SU-DHL-6 (cell line): ENCODE results near the gene TERC.

Experiments
- H2AFZ ChIP-seq: fragments of 200-600 bp; sonication (generic); 2 replicates; pipeline ENCODE4 v1.6.1; 2014; ENCODE audit warnings: low read depth, mild to moderate bottlenecking, moderate library complexity, mixed read lengths, antibody characterized with exemption, low read length; ENCODE audit not compliant: severe bottlenecking
- H3F3A ChIP-seq: fragments of 200-600 bp; shearing (Covaris generic); 2 replicates; pipeline ENCODE4 v1.6.0; 2016; ENCODE audit warnings: antibody characterized with exemption, mild to moderate bottlenecking; ENCODE audit not compliant: insufficient read depth
- H3K27ac ChIP-seq: fragments of 200-600 bp; sonication (generic); 2 replicates; pipeline ENCODE4 v1.5.1; 2016; ENCODE audit warnings: low read depth, mild to moderate bottlenecking, low read length, moderate library complexity, mixed read lengths
- H3K27me3 ChIP-seq: fragments of 200-600 bp; sonication (generic), shearing (Covaris generic); 2 replicates; pipeline ENCODE4 v1.6.0; 2014; ENCODE audit warnings: mild to moderate bottlenecking, low read length
- H3K36me3 ChIP-seq: fragments of 200-600 bp; sonication (generic); 2 replicates; pipeline ENCODE4 v1.6.1; 2014; ENCODE audit warnings: mild to moderate bottlenecking, low read length, mixed read lengths
- H3K4me2 ChIP-seq: fragments of 300-600, 200-600 bp; shearing (Covaris generic), sonication (generic); 2 replicates; pipeline ENCODE4 v1.6.0; 2014; ENCODE audit warnings: low read length, low read depth, mild to moderate bottlenecking; ENCODE audit not compliant: poor library complexity, severe bottlenecking
- H3K4me3 ChIP-seq: fragments of 200-600 bp; sonication (generic); 2 replicates; pipeline ENCODE4 v1.5.1; 2014; ENCODE audit warnings: antibody characterized with exemption, low read length, mild to moderate bottlenecking, mixed read lengths; ENCODE audit not compliant: insufficient read depth, poor library complexity, severe bottlenecking
- H3K79me2 ChIP-seq: fragments of 200-600 bp; sonication (generic); 2 replicates; pipeline ENCODE4 v1.6.1; 2014; ENCODE audit warnings: mild to moderate bottlenecking, low read length, moderate library complexity; ENCODE audit not compliant: insufficient read depth
- H3K9ac ChIP-seq: fragments of 200-600 bp; sonication (generic); 2 replicates; pipeline ENCODE4 v1.7.0; 2014; ENCODE audit warnings: mild to moderate bottlenecking, low read length
- H3K9me2 ChIP-seq: fragments of 200-600 bp; sonication (generic); replicated peaks from 2 replicates; pipeline ENCODE4 v1.6.1; 2014; ENCODE audit warnings: low read length; ENCODE audit not compliant: insufficient read depth
- H3K9me3 ChIP-seq: fragments of 200-600 bp; sonication (generic); 2 replicates; pipeline ENCODE4 v1.6.1; 2014; ENCODE audit warnings: low read length, mixed read lengths; ENCODE audit not compliant: insufficient read depth
- H4K20me1 ChIP-seq: fragments of 200-600 bp; sonication (generic); 2 replicates; pipeline ENCODE4 v1.6.1; 2014; ENCODE audit warnings: low read depth, mild to moderate bottlenecking, antibody characterized with exemption, low read length, moderate library complexity, mixed read lengths
- CTCF ChIP-seq: fragments of 200-600 bp; sonication (generic); IDR thresholded peaks from one replicate; pipeline ENCODE4 v1.5.1; 2017; ENCODE audit warnings: antibody characterized with exemption, mild to moderate bottlenecking, low read length, moderate library complexity; ENCODE audit not compliant: insufficient read depth, poor library complexity, severe bottlenecking
- EZH2phosphoT487 ChIP-seq: fragments of 200-600 bp; sonication (generic), shearing (Covaris generic); conservative IDR thresholded peaks from 2 replicates; pipeline ENCODE4 v1.6.1; 2018; ENCODE audit warnings: mild to moderate bottlenecking, antibody characterized with exemption, low read length, moderate library complexity, mixed read lengths

Gene TERC

GRCh38 chr3:169804681-169805080 lies 39.8 kb upstream of the TERC start:
- Histone ChIP-seq H4K20me1 (no peaks in the 10 kb centered on the region), H3K36me3 (no peaks in the 10 kb centered on the region), H3K9ac (no peak overlapping the region), H3F3A (peaks cover 4% of the 10 kb centered on the region; the same call in 1 of the 2 replicates), H2AFZ (no peak overlapping the region), H3K27me3 (no peaks in the 10 kb centered on the region), H3K9me2 (no peaks in the 10 kb centered on the region), H3K9me3 (no peaks in the 10 kb centered on the region), H3K4me2 (no peak overlapping the region), H3K79me2 (no peaks in the 10 kb centered on the region), H3K4me3 (no peak overlapping the region), H3K27ac (no peak overlapping the region)
- TF ChIP-seq EZH2phosphoT487 (no peak), CTCF (no peak)

- H3K9me2 ChIP-seq, result no peaks in the 10 kb centered on the region
- H4K20me1 ChIP-seq, result no peaks in the 10 kb centered on the region
- no peak overlapping the region for H3K4me2 ChIP-seq
- TF ChIP-seq CTCF (no peak), EZH2phosphoT487 (no peak)
- peaks cover 22% of the 10 kb centered on the region for H3K36me3 ChIP-seq
- 0 out of 2 replicates have a peak, but pooled peaks cover 6% of the 10 kb centered on the region for H3F3A ChIP-seq
- no peaks in the 10 kb centered on the region for H3K27me3 ChIP-seq
- H3K27ac ChIP-seq, result no peak overlapping the region
- H3K4me3 ChIP-seq, result no peak overlapping the region
- no peak overlapping the region for H2AFZ ChIP-seq
- no peaks in the 10 kb centered on the region for H3K9me3 ChIP-seq
- no peak overlapping the region for H3K9ac ChIP-seq
- no peaks in the 10 kb centered on the region for H3K79me2 ChIP-seq
These were observed 27.5 kb upstream of the TERC start for GRCh38 chr3:169792359-169792758.

- no peak overlapping the region for H3K9ac ChIP-seq
- H3K27ac ChIP-seq, result no peak overlapping the region
- no peaks in the 10 kb centered on the region for H3K27me3 ChIP-seq
- peaks cover 7% of the 10 kb centered on the region; the same call in 1 of the 2 replicates for H3F3A ChIP-seq
- H4K20me1 ChIP-seq, result no peaks in the 10 kb centered on the region
- peaks cover 36% of the 10 kb centered on the region for H3K36me3 ChIP-seq
- no peaks in the 10 kb centered on the region for H3K9me3 ChIP-seq
- H2AFZ ChIP-seq, result no peak overlapping the region
- TF ChIP-seq EZH2phosphoT487, result no peak
- no peak for TF ChIP-seq CTCF
- no peaks in the 10 kb centered on the region for H3K79me2 ChIP-seq
- H3K4me3 ChIP-seq, result no peak overlapping the region
- no peaks in the 10 kb centered on the region for H3K9me2 ChIP-seq
- H3K4me2 ChIP-seq, result no peak overlapping the region
These were observed 26.0 kb upstream of the TERC start for GRCh38 chr3:169790687-169791429.
